Measurements from ENCODE around the gene TNS3. TPM values are rescaled to one million over a fixed set of nuclear protein-coding genes. Genes with fewer than 3 reads are reported as not detected.

The TNS3 gene
- total RNA-seq, 1 experiment from 2014 or later, result 143 TPM

DNA sequence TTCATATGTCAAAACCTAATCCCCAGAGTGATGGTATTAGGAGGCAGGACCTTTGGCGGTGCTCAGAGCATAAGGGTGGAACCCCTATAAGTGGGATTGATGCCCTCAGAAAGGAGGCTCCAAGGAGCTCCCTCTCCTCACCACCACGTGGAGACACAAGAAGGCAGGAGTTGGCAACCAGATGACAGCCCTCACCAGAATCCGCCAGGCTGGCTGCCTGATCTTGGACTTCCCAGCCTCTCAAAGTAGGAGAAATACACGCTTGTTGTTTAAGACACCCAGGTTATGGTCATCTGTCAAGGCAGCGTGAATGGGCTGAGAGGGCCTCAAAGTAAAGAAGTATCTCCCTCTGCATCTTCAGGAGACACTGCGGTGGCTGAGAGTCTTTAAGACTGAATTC is 187.7 kb downstream of the TNS3 start:
- DNase-seq, result no peak
- Histone ChIP-seq H2AFZ (no peak overlapping the region), H3K4me2 (no peak overlapping the region), H3K9me3 (ENCODE audit: insufficient read depth, low read depth) (no peaks in the 10 kb centered on the region), H3K79me2 (ENCODE audit: low read depth) (peaks cover 28% of the 10 kb centered on the region), H4K20me1 (ENCODE audit: insufficient read depth) (peaks cover 91% of the 10 kb centered on the region), H3K27me3 (ENCODE audit: insufficient read depth, low read depth) (no peaks in the 10 kb centered on the region), H3K27ac (no peak overlapping the region), H3K36me3 (ENCODE audit: low read depth) (peaks cover 88% of the 10 kb centered on the region), H3F3A (ENCODE audit: insufficient read depth, low read depth) (peaks cover 7% of the 10 kb centered on the region; the same call in 1 of the 2 replicates), H3K4me1 (replicated peaks; ENCODE audit: insufficient read depth) (no peaks in the 10 kb centered on the region), H3K4me3 (no peak overlapping the region), H3K9me2 (ENCODE audit: insufficient read depth) (no peaks in the 10 kb centered on the region)
- POLR2A ChIA-PET (ENCODE audit: unreplicated experiment), result no interaction called here
- BruUV-seq (replicated peaks), result no TSS peak
- CTCF ChIA-PET, result no interaction called here
- TF ChIP-seq EZH2 (IDR thresholded peaks at IDR 0.05; ENCODE audit: low read depth), result no peak
- TF ChIP-seq, protein P1, sequence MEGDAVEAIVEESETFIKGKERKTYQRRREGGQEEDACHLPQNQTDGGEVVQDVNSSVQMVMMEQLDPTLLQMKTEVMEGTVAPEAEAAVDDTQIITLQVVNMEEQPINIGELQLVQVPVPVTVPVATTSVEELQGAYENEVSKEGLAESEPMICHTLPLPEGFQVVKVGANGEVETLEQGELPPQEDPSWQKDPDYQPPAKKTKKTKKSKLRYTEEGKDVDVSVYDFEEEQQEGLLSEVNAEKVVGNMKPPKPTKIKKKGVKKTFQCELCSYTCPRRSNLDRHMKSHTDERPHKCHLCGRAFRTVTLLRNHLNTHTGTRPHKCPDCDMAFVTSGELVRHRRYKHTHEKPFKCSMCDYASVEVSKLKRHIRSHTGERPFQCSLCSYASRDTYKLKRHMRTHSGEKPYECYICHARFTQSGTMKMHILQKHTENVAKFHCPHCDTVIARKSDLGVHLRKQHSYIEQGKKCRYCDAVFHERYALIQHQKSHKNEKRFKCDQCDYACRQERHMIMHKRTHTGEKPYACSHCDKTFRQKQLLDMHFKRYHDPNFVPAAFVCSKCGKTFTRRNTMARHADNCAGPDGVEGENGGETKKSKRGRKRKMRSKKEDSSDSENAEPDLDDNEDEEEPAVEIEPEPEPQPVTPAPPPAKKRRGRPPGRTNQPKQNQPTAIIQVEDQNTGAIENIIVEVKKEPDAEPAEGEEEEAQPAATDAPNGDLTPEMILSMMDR (conservative IDR thresholded peaks at IDR 0.05), result no peak
- intact Hi-C loops (cut with micrococcal nuclease; ENCODE audit: unreplicated experiment), result no loop called here

DNA sequence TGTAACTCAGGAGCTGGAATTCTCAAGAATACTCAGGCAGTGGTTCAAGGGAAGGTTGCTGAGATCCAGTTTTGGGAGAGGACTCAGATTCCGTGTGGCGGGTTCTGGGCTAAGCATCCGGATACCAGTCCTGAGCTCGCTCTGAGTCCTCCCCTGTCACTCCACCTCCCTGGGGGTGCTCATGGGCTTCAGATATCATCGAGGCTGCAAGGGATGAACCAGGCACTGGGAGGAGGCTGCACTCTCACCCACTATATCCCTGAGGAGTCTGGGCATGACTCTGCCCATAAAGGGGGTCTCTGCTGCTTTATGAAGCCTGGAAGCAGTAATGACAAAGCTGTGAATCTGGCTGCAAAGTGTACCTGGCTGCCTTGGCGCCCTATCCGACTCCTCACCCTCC is 188.5 kb downstream of the TNS3 start:
- peaks cover 85% of the 10 kb centered on the region for H4K20me1 ChIP-seq (ENCODE audit: insufficient read depth)
- no TSS peak for BruUV-seq (replicated peaks)
- H3K4me3 ChIP-seq, result no peak overlapping the region
- H3K79me2 ChIP-seq (ENCODE audit: low read depth), result peaks cover 22% of the 10 kb centered on the region
- no peaks in the 10 kb centered on the region for H3K4me1 ChIP-seq (replicated peaks; ENCODE audit: insufficient read depth)
- no peak overlapping the region for H3K27ac ChIP-seq
- H3K4me2 ChIP-seq, result no peak overlapping the region
- H3K36me3 ChIP-seq (ENCODE audit: low read depth), result peaks cover 83% of the 10 kb centered on the region
- DNase-seq, result no peak
- H3K27me3 ChIP-seq (ENCODE audit: insufficient read depth, low read depth), result no peaks in the 10 kb centered on the region
- no peaks in the 10 kb centered on the region for H3K9me2 ChIP-seq (ENCODE audit: insufficient read depth)
- no peaks in the 10 kb centered on the region for H3K9me3 ChIP-seq (ENCODE audit: insufficient read depth, low read depth)
- POLR2A ChIA-PET (ENCODE audit: unreplicated experiment), result no interaction called here
- TF ChIP-seq EZH2 (IDR thresholded peaks at IDR 0.05; ENCODE audit: low read depth), result no peak
- TF ChIP-seq, protein P1 (conservative IDR thresholded peaks at IDR 0.05), result no peak
- peaks cover 5% of the 10 kb centered on the region; the same call in 1 of the 2 replicates for H3F3A ChIP-seq (ENCODE audit: insufficient read depth, low read depth)
- CTCF ChIA-PET, result no interaction called here
- H2AFZ ChIP-seq, result no peak overlapping the region
- intact Hi-C loops (cut with micrococcal nuclease; ENCODE audit: unreplicated experiment), result no loop called here

DNA sequence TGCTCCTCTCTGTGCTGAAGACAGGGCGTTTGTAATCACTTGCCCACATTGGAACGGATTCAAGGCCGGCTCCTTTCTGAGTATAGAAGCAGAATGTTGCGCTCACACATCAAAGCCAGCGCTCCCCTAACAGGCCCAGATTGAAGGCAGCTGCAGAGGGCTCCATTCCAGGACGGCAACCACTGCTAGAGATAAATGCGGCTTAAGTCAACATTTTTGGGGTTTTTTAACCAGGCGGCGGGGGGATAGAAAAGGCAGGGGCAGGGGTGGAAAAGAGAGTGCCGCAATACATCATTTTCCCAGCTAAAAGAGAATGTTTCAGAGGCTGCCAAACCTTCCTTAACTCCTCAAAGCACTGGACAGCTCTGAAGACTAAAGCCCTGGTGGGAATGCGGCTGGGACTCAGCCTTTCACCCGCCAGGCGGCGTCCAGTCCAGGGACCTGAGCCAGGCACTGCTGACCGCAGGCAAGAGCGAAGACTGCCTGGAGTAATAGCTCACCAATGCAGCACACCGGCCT is 189.6 kb downstream of the TNS3 start:
- POLR2A ChIA-PET (ENCODE audit: unreplicated experiment), result no interaction called here
- H3K9me3 ChIP-seq (ENCODE audit: insufficient read depth, low read depth), result no peaks in the 10 kb centered on the region
- H4K20me1 ChIP-seq (ENCODE audit: insufficient read depth), result peaks cover 85% of the 10 kb centered on the region
- H3K27me3 ChIP-seq (ENCODE audit: insufficient read depth, low read depth), result no peaks in the 10 kb centered on the region
- no peak for DNase-seq
- H3K4me1 ChIP-seq (replicated peaks; ENCODE audit: insufficient read depth), result no peaks in the 10 kb centered on the region
- no peak overlapping the region for H3K4me3 ChIP-seq
- H2AFZ ChIP-seq, result no peak overlapping the region
- no peaks in the 10 kb centered on the region for H3K9me2 ChIP-seq (ENCODE audit: insufficient read depth)
- intact Hi-C loops (cut with micrococcal nuclease; ENCODE audit: unreplicated experiment), result no loop called here
- no peak overlapping the region for H3K4me2 ChIP-seq
- TF ChIP-seq, protein P1 (conservative IDR thresholded peaks at IDR 0.05), result no peak
- TF ChIP-seq EZH2 (IDR thresholded peaks at IDR 0.05; ENCODE audit: low read depth), result no peak
- peaks cover 79% of the 10 kb centered on the region for H3K36me3 ChIP-seq (ENCODE audit: low read depth)
- H3K27ac ChIP-seq, result no peak overlapping the region
- peaks cover 29% of the 10 kb centered on the region for H3K79me2 ChIP-seq (ENCODE audit: low read depth)
- BruUV-seq (replicated peaks), result no TSS peak
- CTCF ChIA-PET, result no interaction called here
- peaks cover 5% of the 10 kb centered on the region; the same call in 1 of the 2 replicates for H3F3A ChIP-seq (ENCODE audit: insufficient read depth, low read depth)
